Testis (tissue), 2 donors: ENCODE results near the gene AP5B1.
A peak's percentile ranks its signal among the peaks of the same experiment; 100 is the strongest.

ENCODE experiments used
- POLR2A ChIP-seq: fragments of 450-650 bp; IDR thresholded peaks from one replicate; pipeline ENCODE4 v1.6.1; 2017; ENCODE audit warnings: antibody characterized with exemption, mild to moderate bottlenecking, moderate library complexity
- TF ChIP-seq, protein P1 (sequence below), 3 experiments: fragments of 450-650 bp in 2 of 3; fragments of 200-600 bp in 1 of 3; sonication (generic) in 1 of 3; IDR thresholded peaks; one replicate each; pipeline ENCODE4 v1.5.1; 2016 to 2019; ENCODE audit warnings: antibody characterized with exemption in 3 of 3, mild to moderate bottlenecking in 2 of 3, moderate library complexity in 1 of 3

DNA sequence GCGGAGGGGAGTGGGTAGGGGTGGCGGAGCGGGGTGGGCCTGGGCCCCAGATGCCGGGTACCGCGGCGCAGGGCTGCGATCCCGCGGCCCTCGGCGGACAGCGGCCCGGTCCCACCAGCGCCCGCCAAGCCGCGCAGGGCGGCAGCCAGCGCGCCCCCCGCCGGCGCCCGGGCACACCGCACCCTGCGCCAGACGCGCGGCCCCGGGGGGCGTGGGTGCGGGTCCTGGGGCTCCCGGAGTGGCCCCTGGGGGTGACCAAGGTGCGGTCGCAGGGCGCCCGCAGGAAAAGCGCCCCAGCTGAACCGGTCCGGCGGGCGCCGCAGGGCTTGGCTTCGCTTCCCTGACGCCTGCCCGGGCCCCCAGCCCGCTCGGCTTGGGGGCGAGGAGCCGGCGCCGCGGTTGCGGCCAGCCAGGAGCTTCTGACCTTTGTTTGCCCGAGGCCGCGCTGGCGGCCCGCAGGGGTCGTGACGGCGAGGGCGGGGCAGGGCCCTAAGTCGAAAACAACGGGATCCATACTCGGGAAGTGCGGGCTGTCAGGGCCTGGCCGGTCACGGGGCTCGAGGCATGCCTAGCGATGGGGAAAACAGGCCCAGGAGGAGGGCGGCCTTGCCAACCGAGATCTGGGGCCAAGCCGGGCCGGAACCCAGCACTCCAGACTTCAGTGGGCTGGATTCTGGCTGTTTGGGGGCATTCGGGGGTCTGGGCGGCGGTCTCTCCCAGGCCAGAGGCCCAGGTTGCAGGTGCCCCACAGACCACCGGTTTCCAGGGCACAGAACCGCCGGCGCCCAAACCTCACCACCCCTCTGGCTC, 581 bp upstream of the AP5B1 start:
- TF ChIP-seq, protein P1, sequence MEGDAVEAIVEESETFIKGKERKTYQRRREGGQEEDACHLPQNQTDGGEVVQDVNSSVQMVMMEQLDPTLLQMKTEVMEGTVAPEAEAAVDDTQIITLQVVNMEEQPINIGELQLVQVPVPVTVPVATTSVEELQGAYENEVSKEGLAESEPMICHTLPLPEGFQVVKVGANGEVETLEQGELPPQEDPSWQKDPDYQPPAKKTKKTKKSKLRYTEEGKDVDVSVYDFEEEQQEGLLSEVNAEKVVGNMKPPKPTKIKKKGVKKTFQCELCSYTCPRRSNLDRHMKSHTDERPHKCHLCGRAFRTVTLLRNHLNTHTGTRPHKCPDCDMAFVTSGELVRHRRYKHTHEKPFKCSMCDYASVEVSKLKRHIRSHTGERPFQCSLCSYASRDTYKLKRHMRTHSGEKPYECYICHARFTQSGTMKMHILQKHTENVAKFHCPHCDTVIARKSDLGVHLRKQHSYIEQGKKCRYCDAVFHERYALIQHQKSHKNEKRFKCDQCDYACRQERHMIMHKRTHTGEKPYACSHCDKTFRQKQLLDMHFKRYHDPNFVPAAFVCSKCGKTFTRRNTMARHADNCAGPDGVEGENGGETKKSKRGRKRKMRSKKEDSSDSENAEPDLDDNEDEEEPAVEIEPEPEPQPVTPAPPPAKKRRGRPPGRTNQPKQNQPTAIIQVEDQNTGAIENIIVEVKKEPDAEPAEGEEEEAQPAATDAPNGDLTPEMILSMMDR (IDR thresholded peaks at IDR 0.05) = peak in 1 of 3 experiments; percentile 53
- TF ChIP-seq POLR2A = no peak
